Measurements from ENCODE around the gene MARS1. TPM values are rescaled to one million over a fixed set of nuclear protein-coding genes. Genes with fewer than 3 reads are reported as not detected.

The MARS1 gene
- total and polyA plus RNA-seq, 2 experiments from 2014 or later: 117 to 147 TPM

DNA sequence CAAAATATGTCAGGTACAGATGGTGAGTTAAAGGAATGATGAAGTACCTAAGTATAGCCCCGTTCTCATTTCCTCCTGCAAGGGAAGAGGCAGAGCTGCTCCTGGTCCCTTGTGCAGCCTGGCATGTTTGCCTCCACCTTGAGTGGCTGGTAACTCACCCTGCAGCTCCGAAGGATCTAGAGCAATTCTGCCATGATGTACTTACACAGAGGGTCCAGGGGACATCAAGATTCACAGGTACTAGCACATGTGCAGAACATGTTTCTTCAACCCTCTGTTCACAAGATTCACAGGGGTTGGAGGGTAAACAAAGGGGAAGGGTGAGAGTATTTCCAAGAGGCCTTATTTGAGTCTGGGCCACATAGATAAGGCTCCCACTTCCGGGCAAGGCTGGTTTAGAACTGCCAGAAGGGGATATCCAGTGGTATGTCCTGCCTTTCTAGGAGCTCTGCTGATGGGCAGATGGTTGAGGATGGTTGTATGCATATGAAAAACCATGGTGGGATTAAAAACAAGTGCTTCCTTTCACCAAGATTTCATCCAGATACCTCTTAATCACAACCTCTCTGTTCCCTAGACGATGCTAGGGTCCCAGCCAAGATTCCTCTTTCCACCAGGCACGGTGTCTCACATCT lies 51.4 kb downstream of the MARS1 start:
- H3K36me3 ChIP-seq (replicated peaks; ENCODE audit: insufficient read depth, low read depth): no peaks in the 10 kb centered on the region
- TF ChIP-seq EZH2phosphoT487 (IDR thresholded peaks at IDR 0.05; ENCODE audit: low read depth, severe bottlenecking, unreplicated experiment): no peak
- TF ChIP-seq, protein P1, sequence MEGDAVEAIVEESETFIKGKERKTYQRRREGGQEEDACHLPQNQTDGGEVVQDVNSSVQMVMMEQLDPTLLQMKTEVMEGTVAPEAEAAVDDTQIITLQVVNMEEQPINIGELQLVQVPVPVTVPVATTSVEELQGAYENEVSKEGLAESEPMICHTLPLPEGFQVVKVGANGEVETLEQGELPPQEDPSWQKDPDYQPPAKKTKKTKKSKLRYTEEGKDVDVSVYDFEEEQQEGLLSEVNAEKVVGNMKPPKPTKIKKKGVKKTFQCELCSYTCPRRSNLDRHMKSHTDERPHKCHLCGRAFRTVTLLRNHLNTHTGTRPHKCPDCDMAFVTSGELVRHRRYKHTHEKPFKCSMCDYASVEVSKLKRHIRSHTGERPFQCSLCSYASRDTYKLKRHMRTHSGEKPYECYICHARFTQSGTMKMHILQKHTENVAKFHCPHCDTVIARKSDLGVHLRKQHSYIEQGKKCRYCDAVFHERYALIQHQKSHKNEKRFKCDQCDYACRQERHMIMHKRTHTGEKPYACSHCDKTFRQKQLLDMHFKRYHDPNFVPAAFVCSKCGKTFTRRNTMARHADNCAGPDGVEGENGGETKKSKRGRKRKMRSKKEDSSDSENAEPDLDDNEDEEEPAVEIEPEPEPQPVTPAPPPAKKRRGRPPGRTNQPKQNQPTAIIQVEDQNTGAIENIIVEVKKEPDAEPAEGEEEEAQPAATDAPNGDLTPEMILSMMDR (IDR thresholded peaks at IDR 0.05; ENCODE audit: poor library complexity): no peak
- no peak for TF ChIP-seq EZH2 (IDR thresholded peaks at IDR 0.05; ENCODE audit: borderline replicate concordance)
- no peaks in the 10 kb centered on the region for H3K4me1 ChIP-seq (ENCODE audit: insufficient read depth)
- H3K79me2 ChIP-seq: peaks cover 14% of the 10 kb centered on the region
- H4K20me1 ChIP-seq (ENCODE audit: insufficient read depth, poor library complexity, severe bottlenecking): peaks cover 11% of the 10 kb centered on the region
- H3K4me2 ChIP-seq: no peak overlapping the region
- no peak for DNase-seq (ENCODE audit: low spot score)
- no peaks in the 10 kb centered on the region for H3K9me3 ChIP-seq (ENCODE audit: low read depth)
- H3K27ac ChIP-seq: no peak overlapping the region
- H2AFZ ChIP-seq: no peak overlapping the region
- no peaks in the 10 kb centered on the region for H3K9me2 ChIP-seq (replicated peaks; ENCODE audit: insufficient read depth)
- no peak overlapping the region for H3K4me3 ChIP-seq
- no peaks in the 10 kb centered on the region for H3K27me3 ChIP-seq
- WGBS (ENCODE audit: low lambda C conversion rate, missing lambda C conversion rate): 94% methylated on average over 5 of the region's 5 CpGs

DNA sequence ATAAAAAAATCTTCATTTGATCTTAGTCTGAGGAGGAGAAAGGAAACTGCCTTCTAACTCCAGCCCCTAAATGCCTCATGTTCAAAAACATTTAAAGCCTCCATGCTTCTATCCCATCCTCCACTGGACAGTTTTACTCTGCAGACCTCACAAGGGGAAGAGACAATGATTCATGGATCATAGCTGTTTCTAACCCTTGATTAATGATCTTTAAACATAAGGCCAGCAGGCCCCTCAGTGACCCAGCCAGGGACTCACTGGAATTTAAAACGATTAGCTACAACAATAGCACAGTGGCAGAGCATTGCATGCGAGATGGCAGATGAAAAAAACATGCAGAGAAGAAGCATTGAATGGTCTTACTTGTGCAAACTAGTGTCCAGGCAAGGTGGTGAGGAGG lies 53.1 kb downstream of the MARS1 start:
- Histone ChIP-seq H3K4me1 (ENCODE audit: insufficient read depth) (peaks cover 7% of the 10 kb centered on the region), H3K9me3 (ENCODE audit: low read depth) (no peaks in the 10 kb centered on the region), H3K27ac (no peak overlapping the region), H4K20me1 (ENCODE audit: insufficient read depth, poor library complexity, severe bottlenecking) (peaks cover 11% of the 10 kb centered on the region), H3K4me3 (no peak overlapping the region), H3K9me2 (replicated peaks; ENCODE audit: insufficient read depth) (no peaks in the 10 kb centered on the region), H3K36me3 (replicated peaks; ENCODE audit: insufficient read depth, low read depth) (no peaks in the 10 kb centered on the region), H2AFZ (no peak overlapping the region), H3K27me3 (no peaks in the 10 kb centered on the region), H3K79me2 (peaks cover 31% of the 10 kb centered on the region), H3K4me2 (no peak overlapping the region)
- TF ChIP-seq EZH2 (IDR thresholded peaks at IDR 0.05; ENCODE audit: borderline replicate concordance) (no peak), EZH2phosphoT487 (IDR thresholded peaks at IDR 0.05; ENCODE audit: low read depth, severe bottlenecking, unreplicated experiment) (no peak)
- TF ChIP-seq, protein P1 (IDR thresholded peaks at IDR 0.05; ENCODE audit: poor library complexity): no peak
- whole genome bisulfite sequencing (ENCODE audit: low lambda C conversion rate, missing lambda C conversion rate): 76% methylated on average over 2 of the region's 2 CpGs
- no peak for DNase-seq (ENCODE audit: low spot score)

DNA sequence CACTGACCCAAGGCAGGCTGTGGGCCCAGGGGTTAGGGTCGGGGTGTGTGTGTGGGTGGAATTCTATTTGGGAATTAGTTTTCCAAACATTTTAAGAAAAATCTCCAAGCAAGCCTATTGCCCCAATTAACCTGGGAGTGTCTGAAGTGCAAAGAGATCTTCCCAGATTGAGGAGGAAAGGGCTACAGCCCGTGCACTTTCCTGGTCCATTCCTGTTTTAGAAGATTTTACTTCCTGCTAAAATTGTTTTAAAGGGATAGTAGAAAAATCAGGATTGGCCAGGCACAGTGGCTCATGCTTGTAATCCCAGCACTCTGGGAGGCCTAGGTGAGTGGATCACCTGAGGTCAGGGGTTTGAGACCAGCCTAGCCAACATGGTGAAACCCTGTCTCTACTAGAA lies 53.8 kb downstream of the MARS1 start:
- no peak overlapping the region for H3K27ac ChIP-seq
- no peak overlapping the region for H3K4me2 ChIP-seq
- H2AFZ ChIP-seq: no peak overlapping the region
- H3K9me3 ChIP-seq (ENCODE audit: low read depth): no peaks in the 10 kb centered on the region
- TF ChIP-seq, protein P1 (IDR thresholded peaks at IDR 0.05; ENCODE audit: poor library complexity): no peak
- TF ChIP-seq EZH2 (IDR thresholded peaks at IDR 0.05; ENCODE audit: borderline replicate concordance) (no peak), EZH2phosphoT487 (IDR thresholded peaks at IDR 0.05; ENCODE audit: low read depth, severe bottlenecking, unreplicated experiment) (no peak)
- 82% methylated on average over 2 of the region's 2 CpGs for WGBS (ENCODE audit: low lambda C conversion rate, missing lambda C conversion rate)
- H3K79me2 ChIP-seq: peaks cover 38% of the 10 kb centered on the region
- no peaks in the 10 kb centered on the region for H3K36me3 ChIP-seq (replicated peaks; ENCODE audit: insufficient read depth, low read depth)
- no peak overlapping the region for H3K4me3 ChIP-seq
- H3K27me3 ChIP-seq: no peaks in the 10 kb centered on the region
- no peaks in the 10 kb centered on the region for H3K9me2 ChIP-seq (replicated peaks; ENCODE audit: insufficient read depth)
- H3K4me1 ChIP-seq (ENCODE audit: insufficient read depth): peaks cover 8% of the 10 kb centered on the region
- peaks cover 11% of the 10 kb centered on the region for H4K20me1 ChIP-seq (ENCODE audit: insufficient read depth, poor library complexity, severe bottlenecking)
- DNase-seq (ENCODE audit: low spot score): no peak

Data from hepatocyte (in vitro differentiated cells).